CD4-positive, alpha-beta T cell treated with Interleukin-1 beta for 1 hour (primary cell): ENCODE measurements around the gene KLHL40.

Experiments
- DNase-seq, 2 donors: peaks; one replicate each; pipeline ENCODE4 v3.0.0-alpha.2; 2020 to 2022

KLHL40 gene

DNA sequence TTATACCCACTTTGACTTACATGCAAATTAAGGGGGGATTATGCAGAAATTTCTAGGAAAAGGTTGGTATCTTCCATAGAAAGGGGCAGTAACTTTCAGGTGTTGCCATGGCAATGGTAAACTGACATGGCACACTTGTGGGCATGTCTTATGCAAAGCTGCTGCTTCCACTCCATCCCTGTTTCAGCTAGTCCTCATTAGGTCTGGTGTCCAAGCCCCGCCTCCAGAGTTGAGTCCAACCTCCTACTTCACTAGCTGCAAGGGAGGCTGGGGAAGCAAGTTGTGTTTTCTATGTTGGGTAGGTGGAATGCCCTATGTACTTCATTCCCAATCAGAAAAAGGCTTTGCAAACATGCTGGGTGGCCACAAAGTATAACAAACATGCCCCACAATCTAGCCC lies 14.7 kb upstream of the KLHL40 start:
- no peak for DNase-seq

GRCh38 chr3:42672515-42672914 lies 12.8 kb upstream of the KLHL40 start:
- DNase-seq: no peak

- DNase-seq: no peak
Measured at GRCh38 chr3:42673082-42673481, 12.3 kb upstream of the KLHL40 start.

DNA sequence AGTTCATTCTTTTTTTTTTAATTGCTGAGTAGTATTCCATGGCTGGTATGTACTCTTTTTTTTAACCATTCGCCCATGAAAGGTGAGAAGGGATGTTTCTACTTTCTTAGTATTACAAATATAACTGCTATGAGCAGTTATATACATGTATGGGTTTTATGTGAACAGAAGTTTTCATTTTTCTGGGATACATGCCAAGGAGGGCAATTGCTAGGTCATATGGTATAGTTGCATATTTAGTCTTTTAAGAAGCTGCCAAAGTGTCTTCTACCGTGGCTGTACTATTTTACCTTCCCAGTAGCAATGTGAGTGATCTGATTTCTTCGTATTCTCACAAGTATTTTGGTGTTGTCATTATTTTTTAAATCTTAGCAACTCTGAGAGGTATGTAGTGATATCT lies 11.2 kb upstream of the KLHL40 start:
- DNase-seq: no peak

DNA sequence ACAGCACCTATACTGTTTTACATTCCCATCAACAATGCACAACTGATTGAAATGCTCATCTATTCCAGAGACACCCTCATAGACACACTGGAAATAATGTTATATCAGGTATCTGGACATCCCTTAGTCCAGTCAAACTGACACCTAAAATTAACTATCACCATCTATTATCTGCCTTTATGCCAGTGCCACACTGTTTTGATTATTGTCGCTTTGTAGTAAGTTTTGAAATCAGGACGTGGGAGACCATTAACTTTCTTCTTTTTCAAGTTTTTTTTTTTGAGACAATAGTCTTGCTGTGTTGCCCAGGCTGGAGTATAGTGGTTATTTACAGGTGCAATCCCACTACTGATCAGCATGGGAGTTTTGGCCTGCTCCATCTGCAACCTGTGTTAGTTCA lies 9.4 kb upstream of the KLHL40 start:
- no peak for DNase-seq

- no peak for DNase-seq
Measured at GRCh38 chr3:42678447-42678846, 6.9 kb upstream of the KLHL40 start.

GRCh38 chr3:42680271-42680670 lies 5.1 kb upstream of the KLHL40 start:
- no peak for DNase-seq

GRCh38 chr3:42680806-42681205 lies 4.5 kb upstream of the KLHL40 start:
- DNase-seq: no peak

DNA sequence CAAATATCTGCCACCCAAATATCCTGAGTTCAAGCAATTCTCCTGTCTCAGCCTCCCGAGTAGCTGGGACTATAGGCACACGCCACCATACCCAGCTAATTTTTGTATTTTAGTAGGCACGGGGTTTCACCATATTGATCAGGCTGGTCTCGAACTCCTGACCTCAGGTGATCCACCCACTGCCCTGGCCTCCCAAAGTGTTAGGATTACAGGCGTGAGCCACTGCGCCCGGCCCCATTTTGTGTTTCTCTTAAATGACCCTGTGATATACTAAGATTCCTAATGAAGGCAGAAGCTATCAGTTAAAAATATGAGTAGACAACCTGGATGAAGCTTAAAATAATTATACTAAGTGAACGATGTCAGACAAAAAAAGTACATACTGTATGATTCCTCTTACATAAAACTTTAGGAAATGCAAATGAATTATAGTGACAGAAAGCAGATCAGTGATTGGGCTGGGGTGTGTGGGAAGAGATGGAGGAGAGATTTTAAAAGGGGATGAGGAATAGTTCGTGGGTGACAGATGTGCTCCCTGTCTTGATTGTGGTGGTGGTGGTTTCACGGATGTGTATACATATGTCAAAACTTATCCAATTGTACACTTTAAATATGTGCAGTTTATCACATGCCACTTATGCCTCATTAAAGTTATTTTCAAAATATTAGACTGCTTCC lies 3.8 kb upstream of the KLHL40 start:
- no peak for DNase-seq

- no peak for DNase-seq
Measured at GRCh38 chr3:42682301-42683070, 2.9 kb upstream of the KLHL40 start.

GRCh38 chr3:42683875-42684598 lies 1.3 kb upstream of the KLHL40 start:
- peak in 1 of 2 donors; percentile 28 for DNase-seq

- no peak for DNase-seq
Measured at GRCh38 chr3:42684632-42685362, 540 bp upstream of the KLHL40 start.

- no peak for DNase-seq
Measured at GRCh38 chr3:42685891-42686820, 819 bp downstream of the KLHL40 start.

DNA sequence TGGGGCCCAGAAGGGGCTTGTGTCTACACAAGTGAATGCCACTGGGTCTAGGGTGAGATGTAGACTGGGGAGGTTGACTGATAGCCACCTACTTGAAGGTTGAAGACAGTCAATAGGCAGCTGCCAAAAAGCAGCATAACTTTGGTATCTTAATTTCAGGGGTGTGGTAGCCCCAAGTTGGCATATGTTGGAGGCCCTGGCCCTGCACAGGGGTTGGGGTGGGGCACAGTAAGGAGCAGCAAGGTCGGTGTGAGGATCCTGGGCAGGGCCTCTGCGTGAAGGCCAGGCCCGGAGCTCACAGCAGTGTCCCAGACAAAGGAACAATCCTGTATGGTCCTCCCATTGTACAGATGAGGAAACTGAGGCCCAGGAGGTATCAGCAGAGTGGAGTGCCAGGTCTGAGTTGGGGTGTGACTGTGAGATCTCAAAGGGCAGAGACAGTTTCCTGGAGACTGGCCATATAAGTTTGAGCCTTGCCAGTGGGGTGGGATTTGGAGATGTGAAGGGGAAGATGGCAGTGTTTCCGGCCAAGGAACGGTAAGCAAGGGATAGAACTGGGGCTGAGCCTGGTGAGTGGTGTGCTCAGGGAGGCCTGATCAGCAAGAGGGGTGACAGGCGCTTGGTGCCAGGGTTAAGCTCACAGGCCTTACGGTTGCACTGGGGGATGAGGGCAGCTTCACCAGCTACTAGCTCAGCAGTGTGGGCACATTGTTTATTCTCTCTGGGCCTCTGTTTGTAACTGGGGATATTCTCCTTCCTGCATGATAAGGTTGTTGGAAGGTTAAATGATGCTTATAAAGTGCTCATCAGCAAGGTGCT lies 1.7 kb downstream of the KLHL40 start:
- DNase-seq: no peak

GRCh38 chr3:42688016-42688415 lies 2.7 kb downstream of the KLHL40 start:
- no peak for DNase-seq

GRCh38 chr3:42688487-42689420 lies 3.4 kb downstream of the KLHL40 start:
- no peak for DNase-seq

DNA sequence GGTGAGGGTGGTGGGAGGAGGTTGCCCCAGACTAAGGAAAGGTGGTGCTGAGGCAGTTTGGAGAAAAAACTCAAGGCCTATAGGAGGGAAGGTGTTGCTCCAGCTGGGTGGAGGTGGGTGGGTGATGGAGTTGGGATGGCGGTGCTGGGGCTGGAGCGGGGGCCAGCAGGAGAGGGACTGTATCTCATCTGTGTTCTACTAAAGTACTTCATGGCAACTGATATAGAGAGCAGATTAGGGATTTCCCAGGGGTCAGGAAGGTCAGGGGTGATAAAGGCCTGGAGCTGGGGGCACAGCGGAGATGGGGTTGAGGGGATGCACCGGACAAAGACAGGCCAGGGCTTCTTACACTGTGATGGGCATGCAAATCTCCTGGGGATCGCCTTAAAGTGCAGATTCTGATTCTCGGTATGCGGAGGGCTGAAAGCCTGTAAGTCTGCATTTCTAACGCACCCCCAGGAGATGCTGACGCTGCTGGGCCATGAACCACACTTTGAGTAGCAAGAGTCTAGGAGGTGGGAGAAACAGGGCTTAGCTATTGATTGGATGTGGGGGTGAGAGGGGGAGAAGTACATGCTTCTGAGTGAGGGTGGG lies 4.2 kb downstream of the KLHL40 start:
- no peak for DNase-seq

DNA sequence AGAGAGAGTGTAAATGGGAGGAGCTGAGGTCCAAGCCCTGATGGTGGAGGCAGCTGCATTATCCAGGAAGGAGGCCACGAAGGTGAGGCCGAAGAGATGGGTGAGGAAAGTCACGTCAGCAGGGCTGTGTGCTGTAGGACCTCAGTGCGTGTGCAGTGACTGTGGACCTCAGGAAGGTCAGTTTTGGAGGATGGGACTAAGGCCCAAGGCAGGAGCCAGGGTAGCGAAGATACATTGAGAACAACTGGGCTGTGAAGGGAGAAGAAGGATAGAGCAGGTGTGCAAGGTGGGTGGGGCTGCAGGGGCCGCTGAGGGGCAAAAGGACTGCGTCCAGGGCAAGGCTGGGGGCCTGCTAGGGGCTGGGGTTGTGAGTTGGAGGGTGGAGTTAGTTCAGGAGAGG lies 4.9 kb downstream of the KLHL40 start:
- DNase-seq: no peak
